ENCODE measurements around the gene STK35. TPM values are rescaled to one million over a fixed set of nuclear protein-coding genes. Genes with fewer than 3 reads are reported as not detected.

STK35 gene
- total and polyA plus RNA-seq, 9 donors, result 5.1 to 20.2 (median 13.2) TPM

- no peaks in the 10 kb centered on the region for H3K36me3 ChIP-seq
- no peak overlapping the region for H3K27ac ChIP-seq
- no peak for TF ChIP-seq CTCF (IDR thresholded peaks at IDR 0.05)
- no peak for TF ChIP-seq EP300 (IDR thresholded peaks at IDR 0.05)
- TF ChIP-seq POLR2A (IDR thresholded peaks at IDR 0.05), result no peak
- no peaks in the 10 kb centered on the region for H3K27me3 ChIP-seq
- intact Hi-C loops (cut with DNase I), result loop anchor here in 1 of 4 donors (5.0 kb wide), 1 partner anchor 995 kb away; no protein-coding TSS in a partner anchor
- no peak for DNase-seq
- H3K9me3 ChIP-seq, result no peaks in the 10 kb centered on the region
- H3K4me3 ChIP-seq, result no peak overlapping the region
- whole genome bisulfite sequencing, 3 donors, result 68 to 86% (median 71%) methylated on average over 1 of the region's 1 CpG
- H3K4me1 ChIP-seq (ENCODE audit: insufficient read depth), result peaks cover 13% of the 10 kb centered on the region
Observed at GRCh38 chr20:2127238-2127637, 25.6 kb downstream of the STK35 start.

GRCh38 chr20:2128542-2128941, 26.9 kb downstream of the STK35 start:
- H3K36me3 ChIP-seq, result no peaks in the 10 kb centered on the region
- 78 to 81% (median 79%) methylated on average over 6 of the region's 6 CpGs for WGBS, 3 donors
- no peaks in the 10 kb centered on the region for H3K27me3 ChIP-seq
- H3K27ac ChIP-seq, result no peak overlapping the region
- TF ChIP-seq EP300 (IDR thresholded peaks at IDR 0.05) (no peak), POLR2A (IDR thresholded peaks at IDR 0.05) (no peak), CTCF (IDR thresholded peaks at IDR 0.05) (no peak)
- H3K4me1 ChIP-seq (ENCODE audit: insufficient read depth), result peaks cover 15% of the 10 kb centered on the region
- H3K9me3 ChIP-seq, result no peaks in the 10 kb centered on the region
- no peak overlapping the region for H3K4me3 ChIP-seq
- intact Hi-C loops (cut with DNase I), result loop anchor here in 1 of 4 donors (5.0 kb wide), 1 partner anchor 994 kb away; no protein-coding TSS in a partner anchor
- no peak for DNase-seq

- WGBS, 3 donors, result 76 to 83% (median 82%) methylated on average over 15 of the region's 15 CpGs
- intact Hi-C loops (cut with DNase I), result no loop called here
- no peaks in the 10 kb centered on the region for H3K36me3 ChIP-seq
- no peaks in the 10 kb centered on the region for H3K27me3 ChIP-seq
- no peak for DNase-seq
- H3K27ac ChIP-seq, result no peak overlapping the region
- no peaks in the 10 kb centered on the region for H3K9me3 ChIP-seq
- no peak overlapping the region for H3K4me3 ChIP-seq
- H3K4me1 ChIP-seq (ENCODE audit: insufficient read depth), result peaks cover 19% of the 10 kb centered on the region
- TF ChIP-seq EP300 (IDR thresholded peaks at IDR 0.05) (no peak), POLR2A (IDR thresholded peaks at IDR 0.05) (no peak), CTCF (IDR thresholded peaks at IDR 0.05) (no peak)
Observed at GRCh38 chr20:2130062-2130591, 28.5 kb downstream of the STK35 start.

- intact Hi-C loops (cut with DNase I), result no loop called here
- Histone ChIP-seq H3K4me1 (ENCODE audit: insufficient read depth) (peaks cover 19% of the 10 kb centered on the region), H3K27me3 (no peaks in the 10 kb centered on the region), H3K9me3 (no peaks in the 10 kb centered on the region), H3K36me3 (no peaks in the 10 kb centered on the region), H3K27ac (no peak overlapping the region), H3K4me3 (no peak overlapping the region)
- no peak for TF ChIP-seq CTCF (IDR thresholded peaks at IDR 0.05)
- TF ChIP-seq POLR2A (IDR thresholded peaks at IDR 0.05), result no peak
- TF ChIP-seq EP300 (IDR thresholded peaks at IDR 0.05), result no peak
- WGBS, 3 donors, result 89 to 91% (median 91%) methylated on average over 9 of the region's 9 CpGs
- DNase-seq, result no peak
Observed at GRCh38 chr20:2130683-2131082, 29.1 kb downstream of the STK35 start.

All from ovary (tissue), 9 donors.